Loucy (cell line): ENCODE measurements around the gene GNPAT.
A peak's percentile ranks its signal among the peaks of the same experiment; 100 is the strongest.

Experiments
- H2AFZ ChIP-seq: fragments of 200-600 bp; sonication (generic); 2 replicates; pipeline ENCODE4 v1.6.0; 2016; ENCODE audit warnings: antibody characterized with exemption, mild to moderate bottlenecking, low read length, moderate library complexity
- H3F3A ChIP-seq: fragments of 200-600 bp; 2 replicates; pipeline ENCODE4 v1.6.0; 2016; ENCODE audit warnings: antibody characterized with exemption, low read depth, mild to moderate bottlenecking
- H3K27me3 ChIP-seq: fragments of 200-600 bp; sonication (generic); 2 replicates; pipeline ENCODE4 v1.6.1; 2014; ENCODE audit warnings: low read length, mild to moderate bottlenecking; ENCODE audit not compliant: insufficient read depth, poor library complexity, severe bottlenecking
- H3K36me3 ChIP-seq: fragments of 200-600 bp; sonication (generic); 2 replicates; pipeline ENCODE4 v1.6.1; 2016; ENCODE audit warnings: low read length; ENCODE audit not compliant: insufficient read depth
- H3K4me1 ChIP-seq: fragments of 200-600 bp; sonication (generic); 2 replicates; pipeline ENCODE4 v1.5.1; 2014; ENCODE audit warnings: low read length, mild to moderate bottlenecking; ENCODE audit not compliant: insufficient read depth, poor library complexity, severe bottlenecking
- H3K4me2 ChIP-seq: fragments of 200-600 bp; sonication (generic); 2 replicates; pipeline ENCODE4 v1.6.0; 2014; ENCODE audit warnings: antibody characterized with exemption, low read length, low read depth, mild to moderate bottlenecking; ENCODE audit not compliant: poor library complexity, severe bottlenecking
- H3K4me3 ChIP-seq: fragments of 200-600 bp; sonication (generic); 2 replicates; pipeline ENCODE4 v1.5.1; 2014; ENCODE audit warnings: low read length, mild to moderate bottlenecking, mixed read lengths; ENCODE audit not compliant: poor library complexity, severe bottlenecking
- H3K79me2 ChIP-seq: fragments of 200-600 bp; sonication (generic); 2 replicates; pipeline ENCODE4 v1.6.1; 2014; ENCODE audit warnings: low read length; ENCODE audit not compliant: insufficient read depth
- H3K9ac ChIP-seq: fragments of 200-600 bp; sonication (generic); 2 replicates; pipeline ENCODE4 v1.6.0; 2014; ENCODE audit warnings: mild to moderate bottlenecking, low read depth, low read length, moderate library complexity; ENCODE audit not compliant: poor library complexity, severe bottlenecking
- H3K9me2 ChIP-seq: fragments of 200-600 bp; sonication (generic); replicated peaks from 2 replicates; pipeline ENCODE4 v1.6.1; 2016; ENCODE audit warnings: low read depth, low read length, mixed read lengths
- H3K9me3 ChIP-seq: fragments of 200-600 bp; sonication (generic); 2 replicates; pipeline ENCODE4 v1.6.1; 2014; ENCODE audit warnings: mild to moderate bottlenecking, antibody characterized with exemption, low read length, low read depth; ENCODE audit not compliant: insufficient read depth
- H4K20me1 ChIP-seq: fragments of 200-600 bp; sonication (generic); 2 replicates; pipeline ENCODE4 v1.6.0; 2014; ENCODE audit warnings: antibody characterized with exemption, low read length, mild to moderate bottlenecking; ENCODE audit not compliant: insufficient read depth, poor library complexity, severe bottlenecking
- CTCF ChIP-seq: fragments of 200-600 bp; sonication (generic); conservative IDR thresholded peaks from 2 replicates; pipeline ENCODE4 v1.5.1; 2014; ENCODE audit warnings: mild to moderate bottlenecking, antibody characterized with exemption, low read length
- EZH2phosphoT487 ChIP-seq: fragments of 200-600 bp; IDR thresholded peaks from 2 replicates; pipeline ENCODE4 v1.6.1; 2018; ENCODE audit warnings: antibody characterized with exemption, mild to moderate bottlenecking, moderate library complexity, borderline replicate concordance

The GNPAT gene

GRCh38 chr1:231240883-231241735, at the start of gene GNPAT:
Gene GNPAT, plus strand, starts transcription at chr1:231241212. Its CDS starts 167 bp downstream, at chr1:231241379.
- Histone ChIP-seq H4K20me1 (peaks cover 19% of the 10 kb centered on the region), H3K4me1 (peaks cover 54% of the 10 kb centered on the region), H3K9me3 (no peaks in the 10 kb centered on the region), H3K9ac (peak within 1 kb of the TSS; percentile 92), H3F3A (no peaks in the 10 kb centered on the region), H3K4me2 (peak within 1 kb of the TSS; percentile 96), H3K9me2 (no peaks in the 10 kb centered on the region), H3K27me3 (no peaks in the 10 kb centered on the region), H3K79me2 (peaks cover 66% of the 10 kb centered on the region), H2AFZ (peak within 1 kb of the TSS; percentile 92), H3K36me3 (no peaks in the 10 kb centered on the region), H3K4me3 (peak within 1 kb of the TSS; percentile 93)
- TF ChIP-seq CTCF (no peak), EZH2phosphoT487 (no peak)

- Histone ChIP-seq H3K4me2 (no peak overlapping the region), H3K79me2 (no peaks in the 10 kb centered on the region), H3K4me3 (no peak overlapping the region), H3K36me3 (no peaks in the 10 kb centered on the region), H3K9me2 (no peaks in the 10 kb centered on the region), H3K9me3 (no peaks in the 10 kb centered on the region), H3F3A (no peaks in the 10 kb centered on the region), H3K4me1 (no peaks in the 10 kb centered on the region), H2AFZ (no peak overlapping the region), H3K9ac (no peak overlapping the region), H4K20me1 (no peaks in the 10 kb centered on the region), H3K27me3 (no peaks in the 10 kb centered on the region)
- TF ChIP-seq EZH2phosphoT487 (no peak), CTCF (no peak)
Measured at GRCh38 chr1:231192620-231193163, 48.3 kb upstream of the GNPAT start.

- Histone ChIP-seq H3K9me3 (no peaks in the 10 kb centered on the region), H3K27me3 (no peaks in the 10 kb centered on the region), H3F3A (no peaks in the 10 kb centered on the region), H2AFZ (no peak overlapping the region), H3K4me1 (no peaks in the 10 kb centered on the region), H3K4me2 (no peak overlapping the region), H3K4me3 (no peak overlapping the region), H3K79me2 (no peaks in the 10 kb centered on the region), H3K9me2 (no peaks in the 10 kb centered on the region), H3K9ac (no peak overlapping the region), H3K36me3 (no peaks in the 10 kb centered on the region), H4K20me1 (no peaks in the 10 kb centered on the region)
- no peak for TF ChIP-seq CTCF
- TF ChIP-seq EZH2phosphoT487 = no peak
Measured at GRCh38 chr1:231193710-231194340, 47.2 kb upstream of the GNPAT start.
